HepG2 (cell line): Measurements from ENCODE around the gene FRMD4A. TPM values are rescaled to one million over a fixed set of nuclear protein-coding genes. Genes with fewer than 3 reads are reported as not detected.

ENCODE experiments used
- ATAC-seq: fragments of 200-7000 bp; cut with Tn5 transposase; 3 replicates; pipeline ENCODE4 v1.9.1; 2020; ENCODE audit warnings: mild to moderate bottlenecking, moderate library complexity
- BruUV-seq: library from RNA; stranded (reverse); fragments of 400-500 nt; replicated peaks from 2 replicates; lab custom pipeline; 2021; lab: Mats Ljungman, UMichigan
- CTCF ChIA-PET: fragments of 300-600 bp; formaldehyde crosslinking; extraction: SDS; loops from one replicate; lab custom pipeline; 2021; ENCODE audit warnings: low total read pairs, inconsistent platforms, low intra/inter-chr PET ratio; lab: Yijun Ruan, JAX
- POLR2A ChIA-PET: fragments of 350-600 bp; sonication (Branson Sonifier 250); formaldehyde crosslinking; loops from one replicate; lab custom pipeline; 2020; ENCODE audit warnings: antibody characterized with exemption, inconsistent platforms; lab: Yijun Ruan, JAX
- DNase-seq: peaks from one replicate; pipeline ENCODE4 v3.0.0-alpha.2; 2015; ENCODE audit warnings: low spot score
- FAIRE-seq: peaks from 3 replicates; lab custom pipeline; 2011; peaks lifted over from hg19 to GRCh38; lab: Jason Lieb, UNC
- H2AFZ ChIP-seq: one replicate; pipeline ENCODE4 v1.6.1; 2011; ENCODE audit warnings: low read length, inconsistent platforms
- H3K27ac ChIP-seq: fragments of 300-600 bp; 3 replicates; pipeline ENCODE4 v1.8.0; 2011; ENCODE audit warnings: mixed run types, mild to moderate bottlenecking, mixed read lengths, low read length, inconsistent platforms; ENCODE audit not compliant: insufficient read depth; ENCODE audit errors: extremely low read length
- H3K27me3 ChIP-seq, 2 experiments: fragments of 200-600 bp in 1 of 2; 2 replicates in 1 of 2; 3 replicates in 1 of 2; pipeline versions ENCODE4 v1.6.0 to v1.8.0; 2011; ENCODE audit warnings: low read length in 2 of 2, mild to moderate bottlenecking in 2 of 2, moderate library complexity in 2 of 2, inconsistent platforms in 1 of 2; ENCODE audit not compliant: insufficient read depth in 2 of 2, control insufficient read depth in 1 of 2
- H3K36me3 ChIP-seq, 2 experiments: fragments of 200-600 bp in 1 of 2; replicated peaks in 1 of 2; 2 replicates in 1 of 2; 3 replicates in 1 of 2; pipeline versions ENCODE4 v1.5.1 to v1.8.0; 2011; ENCODE audit warnings: low read length in 2 of 2, inconsistent platforms in 1 of 2; ENCODE audit not compliant: insufficient read depth in 2 of 2, control insufficient read depth in 1 of 2
- H3K4me1 ChIP-seq: 2 replicates; pipeline ENCODE4 v1.5.1; 2012; ENCODE audit warnings: low read length, inconsistent platforms; ENCODE audit not compliant: insufficient read depth
- H3K4me2 ChIP-seq: 2 replicates; pipeline ENCODE4 v1.6.0; 2011; ENCODE audit warnings: low read depth, low read length, inconsistent platforms
- H3K4me3 ChIP-seq, 3 experiments: fragments of 200-600 bp in 1 of 3; sonication (generic), shearing (Covaris generic) in 1 of 3; replicated peaks in 1 of 3; 2 replicates each; pipeline ENCODE4 v1.5.1; 2011 to 2016; ENCODE audit warnings: low read length in 3 of 3, inconsistent platforms in 2 of 3, low read depth in 2 of 3, mild to moderate bottlenecking in 2 of 3, control low read depth in 1 of 3, mixed read lengths in 1 of 3; ENCODE audit not compliant: insufficient read depth in 1 of 3
- H3K79me2 ChIP-seq: one replicate; pipeline ENCODE4 v1.6.1; 2011; ENCODE audit warnings: low read length, inconsistent platforms; ENCODE audit not compliant: insufficient read depth
- H3K9ac ChIP-seq: 2 replicates; pipeline ENCODE4 v1.6.0; 2011; ENCODE audit warnings: mild to moderate bottlenecking, low read depth, low read length, inconsistent platforms; ENCODE audit not compliant: insufficient read depth
- H3K9me3 ChIP-seq: 2 replicates; pipeline ENCODE4 v1.5.1; 2012; ENCODE audit warnings: mild to moderate bottlenecking, low read length
- H4K20me1 ChIP-seq: 2 replicates; pipeline ENCODE4 v1.6.0; 2011; ENCODE audit warnings: inconsistent platforms, mild to moderate bottlenecking, low read length, moderate library complexity; ENCODE audit not compliant: insufficient read depth
- ZNF451 ChIP-seq: sonication (generic); formaldehyde crosslinking; IDR thresholded peaks from 2 replicates; pipeline ENCODE4 v1.5.0; 2020; ENCODE audit warnings: mild to moderate bottlenecking, missing genetic modification reagents
- WGBS: methylation state at CpG from one replicate; pipeline ENCODE4 v1.1.6; 2017; ENCODE audit warnings: low lambda C conversion rate; 5-methylcytosine and 5-hydroxymethylcytosine counted together
- in situ Hi-C: cut with HindIII; loops from 2 replicates; pipeline ENCODE4 v1.10.0; 2017; ENCODE audit warnings: low pct_unique_long_range_greater_than_20kb; ENCODE audit not compliant: extremely low pct_ligation_motif_present
- intact Hi-C: fragments of 100-400 bp; cut with micrococcal nuclease; formaldehyde crosslinking; loops from one replicate; pipeline ENCODE4 v1.10.0; 2022; ENCODE audit not compliant: unreplicated experiment
- polyA plus RNA-seq, 8 experiments: library from polyadenylated mRNA; depleted of rRNA in 3 of 8; stranded (reverse) in 7 of 8; unstranded in 1 of 8; fragments of >200 nt; fragmentation: Illumina TruSeq in 4 of 8; extraction: Trizol in 4 of 8; gene quantifications; 2 replicates each; pipeline versions ENCODE4 v1.2.1 to v1.2.3, GENCODE V29; 2011 to 2016; ENCODE audit warnings: low read depth in 4 of 8, missing spikeins in 1 of 8, mixed read lengths in 1 of 8; ENCODE audit not compliant: insufficient read depth in 1 of 8
- total RNA-seq, 5 experiments: library from RNA; depleted of rRNA; stranded (reverse); fragments of >200 nt; fragmentation: Illumina TruSeq; extraction: Trizol; gene quantifications; 2 replicates each; pipeline ENCODE4 v1.2.3, GENCODE V29; 2016; ENCODE audit warnings: low read depth in 1 of 5
- TF ChIP-seq, protein P1 (sequence below): sonication (generic); formaldehyde crosslinking; IDR thresholded peaks from 2 replicates; pipeline ENCODE4 v1.9.0; 2021; ENCODE audit warnings: missing genetic modification reagents, mild to moderate bottlenecking, borderline replicate concordance
- TF ChIP-seq, protein P2 (sequence below): fragments of 450-650 bp; IDR thresholded peaks from 2 replicates; pipeline ENCODE4 v1.6.1; 2016
- TF ChIP-seq, protein P3 (sequence below): sonication (generic); formaldehyde crosslinking; IDR thresholded peaks from 2 replicates; pipeline ENCODE4 v1.4.0; 2020; ENCODE audit warnings: mild to moderate bottlenecking, missing genetic modification reagents

The FRMD4A gene
- total and polyA plus RNA-seq, 2 of the 13 experiments (the other 11 are each of a cell fraction or from before 2014, with no cell fraction given) = 0.09 to 0.26 TPM

DNA sequence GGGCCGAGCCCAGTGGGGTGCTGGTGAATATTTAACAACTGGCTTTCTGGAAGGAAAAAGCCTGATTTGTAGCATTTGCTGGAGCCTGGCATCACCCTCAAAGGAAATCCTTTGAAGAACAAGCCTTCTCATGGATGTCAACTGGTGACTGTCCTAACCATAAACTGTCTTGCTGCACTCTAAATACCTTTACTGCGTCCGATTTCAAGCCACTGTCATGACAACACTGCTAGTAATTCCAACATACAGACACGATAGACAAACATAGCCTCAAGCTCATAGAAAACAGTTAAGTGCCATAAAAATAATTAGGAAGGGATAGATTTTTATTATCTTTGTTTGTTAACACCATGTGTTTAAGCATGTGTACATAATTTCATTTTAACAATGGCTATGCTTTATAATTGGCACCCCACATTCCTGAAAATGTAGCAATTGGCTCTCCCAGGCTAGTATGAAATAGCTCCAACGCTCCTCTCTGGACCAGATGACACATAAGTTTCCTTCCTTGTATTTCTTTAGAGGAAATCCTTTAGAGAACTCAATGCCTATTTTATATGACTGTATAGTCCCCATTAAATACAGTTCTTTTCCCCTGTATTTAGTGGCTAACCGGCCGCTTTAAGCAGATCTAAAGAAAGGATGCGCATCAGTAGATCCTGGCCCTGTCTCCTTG is 470.6 kb downstream of the FRMD4A start:
- H3K79me2 ChIP-seq = no peaks in the 10 kb centered on the region
- H2AFZ ChIP-seq = no peak overlapping the region
- no TSS peak for BruUV-seq
- in situ Hi-C loops (no loop called here), intact Hi-C loops (no loop called here)
- WGBS = 40% methylated on average over 8 of the region's 8 CpGs
- no peaks in the 10 kb centered on the region for H3K4me1 ChIP-seq
- CTCF ChIA-PET = no interaction called here
- FAIRE-seq (no peak), ATAC-seq (no peak), DNase-seq (no peak)
- no peak overlapping the region for H3K27ac ChIP-seq
- no peak overlapping the region for H3K4me2 ChIP-seq
- no peak overlapping the region for H3K9ac ChIP-seq
- TF ChIP-seq, protein P1, sequence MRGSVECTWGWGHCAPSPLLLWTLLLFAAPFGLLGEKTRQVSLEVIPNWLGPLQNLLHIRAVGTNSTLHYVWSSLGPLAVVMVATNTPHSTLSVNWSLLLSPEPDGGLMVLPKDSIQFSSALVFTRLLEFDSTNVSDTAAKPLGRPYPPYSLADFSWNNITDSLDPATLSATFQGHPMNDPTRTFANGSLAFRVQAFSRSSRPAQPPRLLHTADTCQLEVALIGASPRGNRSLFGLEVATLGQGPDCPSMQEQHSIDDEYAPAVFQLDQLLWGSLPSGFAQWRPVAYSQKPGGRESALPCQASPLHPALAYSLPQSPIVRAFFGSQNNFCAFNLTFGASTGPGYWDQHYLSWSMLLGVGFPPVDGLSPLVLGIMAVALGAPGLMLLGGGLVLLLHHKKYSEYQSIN (CRISPR knock-in tag) = no peak
- no peak for TF ChIP-seq ZNF451 (CRISPR knock-in tag)
- TF ChIP-seq, protein P2, sequence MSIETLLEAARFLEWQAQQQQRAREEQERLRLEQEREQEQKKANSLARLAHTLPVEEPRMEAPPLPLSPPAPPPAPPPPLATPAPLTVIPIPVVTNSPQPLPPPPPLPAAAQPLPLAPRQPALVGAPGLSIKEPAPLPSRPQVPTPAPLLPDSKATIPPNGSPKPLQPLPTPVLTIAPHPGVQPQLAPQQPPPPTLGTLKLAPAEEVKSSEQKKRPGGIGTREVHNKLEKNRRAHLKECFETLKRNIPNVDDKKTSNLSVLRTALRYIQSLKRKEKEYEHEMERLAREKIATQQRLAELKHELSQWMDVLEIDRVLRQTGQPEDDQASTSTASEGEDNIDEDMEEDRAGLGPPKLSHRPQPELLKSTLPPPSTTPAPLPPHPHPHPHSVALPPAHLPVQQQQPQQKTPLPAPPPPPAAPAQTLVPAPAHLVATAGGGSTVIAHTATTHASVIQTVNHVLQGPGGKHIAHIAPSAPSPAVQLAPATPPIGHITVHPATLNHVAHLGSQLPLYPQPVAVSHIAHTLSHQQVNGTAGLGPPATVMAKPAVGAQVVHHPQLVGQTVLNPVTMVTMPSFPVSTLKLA = peak; percentile 18; the same call in 1 of the 2 replicates
- TF ChIP-seq, protein P3, sequence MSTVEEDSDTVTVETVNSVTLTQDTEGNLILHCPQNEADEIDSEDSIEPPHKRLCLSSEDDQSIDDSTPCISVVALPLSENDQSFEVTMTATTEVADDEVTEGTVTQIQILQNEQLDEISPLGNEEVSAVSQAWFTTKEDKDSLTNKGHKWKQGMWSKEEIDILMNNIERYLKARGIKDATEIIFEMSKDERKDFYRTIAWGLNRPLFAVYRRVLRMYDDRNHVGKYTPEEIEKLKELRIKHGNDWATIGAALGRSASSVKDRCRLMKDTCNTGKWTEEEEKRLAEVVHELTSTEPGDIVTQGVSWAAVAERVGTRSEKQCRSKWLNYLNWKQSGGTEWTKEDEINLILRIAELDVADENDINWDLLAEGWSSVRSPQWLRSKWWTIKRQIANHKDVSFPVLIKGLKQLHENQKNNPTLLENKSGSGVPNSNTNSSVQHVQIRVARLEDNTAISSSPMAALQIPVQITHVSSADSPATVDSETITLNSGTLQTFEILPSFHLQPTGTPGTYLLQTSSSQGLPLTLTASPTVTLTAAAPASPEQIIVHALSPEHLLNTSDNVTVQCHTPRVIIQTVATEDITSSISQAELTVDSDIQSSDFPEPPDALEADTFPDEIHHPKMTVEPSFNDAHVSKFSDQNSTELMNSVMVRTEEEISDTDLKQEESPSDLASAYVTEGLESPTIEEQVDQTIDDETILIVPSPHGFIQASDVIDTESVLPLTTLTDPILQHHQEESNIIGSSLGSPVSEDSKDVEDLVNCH (CRISPR knock-in tag) = no peak
- no peak overlapping the region for H3K4me3 ChIP-seq
- H3K36me3 ChIP-seq = no peaks in the 10 kb centered on the region
- H4K20me1 ChIP-seq = no peaks in the 10 kb centered on the region
- H3K27me3 ChIP-seq = peaks cover 4 to 17% of the 10 kb centered on the region in 2 experiments; a peak in 3 of 5 replicates
- no peaks in the 10 kb centered on the region for H3K9me3 ChIP-seq
- POLR2A ChIA-PET = no interaction called here
